Common myeloid progenitor, CD34-positive (primary cell): Measurements from ENCODE around the gene ZCCHC2.
A peak's percentile ranks its signal among the peaks of the same experiment; 100 is the strongest.

Source experiments
- CTCF ChIA-PET: fragments of 350-600 bp; sonication (Branson Sonifier 250); formaldehyde crosslinking; loops from one replicate; lab custom pipeline; 2021; ENCODE audit warnings: antibody characterized with exemption; lab: Charles Lee
- POLR2A ChIA-PET: fragments of 350-600 bp; sonication (Branson Sonifier 250); formaldehyde crosslinking; loops from one replicate; lab custom pipeline; 2021; ENCODE audit warnings: antibody characterized with exemption; lab: Charles Lee
- DNase-seq, 3 donors: peaks; one replicate each; pipeline versions ENCODE4 v3.0.0 to v3.0.0-alpha.2; 2013
- H3K27ac ChIP-seq, 2 experiments: 1 replicate in 1 of 2; 2 replicates in 1 of 2; pipeline ENCODE4 v1.7.0; 2013; ENCODE audit warnings: inconsistent platforms in 2 of 2, low read length in 2 of 2, mild to moderate bottlenecking in 2 of 2, low read depth in 1 of 2, moderate library complexity in 1 of 2; ENCODE audit not compliant: severe bottlenecking in 2 of 2, insufficient read depth in 1 of 2, poor library complexity in 1 of 2
- H3K27me3 ChIP-seq, 5 experiments: replicated peaks in 2 of 5; 1 replicate in 3 of 5; 2 replicates in 2 of 5; pipeline versions ENCODE4 v1.6.1 to v1.7.0; 2013; ENCODE audit warnings: low read length in 4 of 5, mild to moderate bottlenecking in 2 of 5, moderate library complexity in 2 of 5, inconsistent platforms in 1 of 5; ENCODE audit not compliant: insufficient read depth in 5 of 5, control insufficient read depth in 4 of 5
- H3K36me3 ChIP-seq, 4 experiments: 1 replicate in 2 of 4; 2 replicates in 2 of 4; pipeline versions ENCODE4 v1.6.1 to v1.7.0; 2013; ENCODE audit warnings: low read length in 3 of 4, control low read depth in 1 of 4, mild to moderate bottlenecking in 1 of 4; ENCODE audit not compliant: control insufficient read depth in 4 of 4, insufficient read depth in 4 of 4
- H3K4me1 ChIP-seq, 4 experiments: 1 replicate in 3 of 4; 2 replicates in 1 of 4; pipeline versions ENCODE4 v1.6.1 to v1.7.1; 2013; ENCODE audit warnings: low read length in 3 of 4, mild to moderate bottlenecking in 3 of 4, control low read depth in 1 of 4, inconsistent platforms in 1 of 4, moderate library complexity in 1 of 4; ENCODE audit not compliant: control insufficient read depth in 4 of 4, insufficient read depth in 4 of 4; ENCODE audit errors: control extremely low read depth in 1 of 4
- H3K4me3 ChIP-seq, 7 experiments: 1 replicate in 4 of 7; 2 replicates in 3 of 7; pipeline versions ENCODE4 v1.5.1 to v1.7.0; 2013; ENCODE audit warnings: mild to moderate bottlenecking in 7 of 7, low read length in 6 of 7, moderate library complexity in 6 of 7, inconsistent platforms in 2 of 7, low read depth in 2 of 7, control low read depth in 1 of 7; ENCODE audit not compliant: insufficient read depth in 4 of 7, control insufficient read depth in 1 of 7; ENCODE audit errors: extremely low read depth in 1 of 7
- H3K9me3 ChIP-seq, 5 experiments: 1 replicate in 4 of 5; 2 replicates in 1 of 5; pipeline versions ENCODE4 v1.6.1 to v1.7.1; 2013; ENCODE audit warnings: low read length in 4 of 5, mild to moderate bottlenecking in 2 of 5, inconsistent platforms in 1 of 5, low read depth in 1 of 5, moderate library complexity in 1 of 5; ENCODE audit not compliant: control insufficient read depth in 4 of 5, insufficient read depth in 2 of 5; ENCODE audit errors: control extremely low read depth in 1 of 5
- WGBS: methylation state at CpG from one replicate; pipeline ENCODE4 v1.1.5; 2013; ENCODE audit not compliant: insufficient coverage; 5-methylcytosine and 5-hydroxymethylcytosine counted together

ZCCHC2 gene

DNA sequence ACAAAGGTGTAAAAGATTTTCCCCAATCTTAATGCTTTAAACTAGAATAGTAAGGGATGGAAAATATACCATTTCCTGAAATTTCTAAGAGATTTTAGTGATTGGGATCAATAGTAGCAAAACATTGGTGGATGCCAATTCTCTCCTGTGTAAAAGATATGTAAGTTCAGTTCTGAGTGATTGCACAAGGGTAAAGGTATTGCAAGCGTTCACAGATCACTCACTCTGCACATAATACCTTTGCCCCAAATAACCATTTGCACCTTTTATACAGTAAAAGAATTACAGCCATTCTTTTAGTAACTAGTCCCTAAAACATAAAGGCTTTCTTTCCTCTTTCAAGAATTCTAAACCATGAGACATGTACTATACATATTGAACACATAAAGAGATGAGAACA is 13.0 kb upstream of the ZCCHC2 start:
- WGBS, result no CpG with 5 or more reads among the region's 1 CpG
- H3K4me1 ChIP-seq, result peaks cover 3 to 10% (median 7%) of the 10 kb centered on the region in 4 experiments
- CTCF ChIA-PET, result no interaction called here

DNA sequence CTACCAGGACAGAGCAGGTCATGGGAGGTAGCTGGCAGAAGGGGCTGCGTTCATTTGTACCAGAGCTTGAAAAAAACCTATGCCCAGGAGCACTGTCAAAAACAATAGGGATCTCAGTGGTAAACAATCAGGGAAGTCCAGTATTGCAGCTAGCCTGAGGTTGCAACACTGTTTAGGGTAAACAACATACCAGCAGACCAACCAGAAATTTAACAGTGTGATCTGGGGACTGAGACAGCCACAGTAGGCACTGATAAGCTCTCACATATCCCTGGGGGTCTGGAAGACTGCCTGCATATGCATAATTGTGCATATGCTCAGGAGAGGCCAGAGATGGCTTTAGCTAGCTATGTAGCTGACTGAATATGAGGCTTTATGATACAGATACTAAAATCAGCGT is 12.0 kb upstream of the ZCCHC2 start:
- Histone ChIP-seq H3K9me3 (peaks cover 2 to 31% (median 9%) of the 10 kb centered on the region in 5 experiments), H3K36me3 (peaks cover 0 to 3% (median 0%) of the 10 kb centered on the region in 4 experiments), H3K27ac (no peak overlapping the region), H3K27me3 (no peaks in the 10 kb centered on the region), H3K4me1 (peaks cover 2 to 9% (median 5%) of the 10 kb centered on the region in 4 experiments), H3K4me3 (no peak overlapping the region)
- 100% methylated on average over 2 of the region's 2 CpGs for WGBS
- CTCF ChIA-PET, result interaction anchor here (0.6 to 1.7 kb wide), 5 partner anchors 10 to 85 kb away, joined by 3 to 6 read pairs (median 3); no protein-coding TSS in a partner anchor
- no peak for DNase-seq
- POLR2A ChIA-PET, result no interaction called here

More for the DNA sequence above, 13.0 kb upstream of the ZCCHC2 start:
- Histone ChIP-seq H3K27ac (no peak overlapping the region), H3K36me3 (peaks cover 0 to 3% (median 0%) of the 10 kb centered on the region in 4 experiments), H3K9me3 (peaks cover 2 to 29% (median 9%) of the 10 kb centered on the region in 5 experiments), H3K27me3 (no peaks in the 10 kb centered on the region), H3K4me3 (no peak overlapping the region)
- POLR2A ChIA-PET, result no interaction called here
- DNase-seq, result no peak

DNA sequence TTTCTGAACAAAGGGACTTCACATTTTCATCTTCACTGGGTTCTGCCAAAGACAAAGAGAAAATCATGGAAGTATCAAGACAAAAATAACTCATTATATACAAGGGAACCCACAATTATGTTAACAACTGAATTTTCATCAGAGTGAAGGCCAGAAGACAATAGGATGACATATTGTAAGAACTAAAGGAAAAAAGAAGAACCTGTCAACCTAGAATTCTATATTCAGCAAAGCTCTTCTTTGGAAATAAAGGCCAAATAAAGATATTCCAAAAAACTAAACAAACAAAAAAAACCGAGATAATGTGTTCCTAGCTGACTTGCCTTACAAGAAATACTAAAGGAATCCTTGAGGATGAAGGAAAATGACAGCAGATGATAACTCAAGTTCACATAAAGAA is 10.3 kb upstream of the ZCCHC2 start:
- no CpG with 5 or more reads among the region's 1 CpG for WGBS

DNA sequence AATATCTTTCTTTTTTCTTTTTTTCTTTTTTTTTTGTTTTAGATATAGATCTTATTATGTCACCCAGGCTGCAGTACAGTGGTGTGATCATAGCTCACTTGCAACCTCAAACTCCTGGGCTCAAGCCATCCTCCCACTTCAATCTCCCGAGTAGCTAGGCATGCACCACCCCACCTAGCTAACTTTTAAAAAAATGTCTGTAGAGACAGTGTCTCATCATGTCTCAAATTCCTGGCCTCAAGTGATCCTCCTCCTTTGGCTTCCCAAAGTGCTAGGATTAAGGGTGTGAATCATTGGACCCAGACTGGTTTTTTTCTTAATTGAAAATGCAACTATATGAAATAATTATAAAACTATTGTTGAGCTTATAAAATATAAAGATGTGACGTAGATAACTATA is 9.8 kb upstream of the ZCCHC2 start:
- Histone ChIP-seq H3K4me1 (no peaks in the 10 kb centered on the region), H3K27me3 (no peaks in the 10 kb centered on the region), H3K36me3 (peaks cover 0 to 3% (median 0%) of the 10 kb centered on the region in 4 experiments), H3K27ac (no peak overlapping the region), H3K4me3 (peak overlapping the region in 1 of 7 experiments; percentile 16), H3K9me3 (peaks cover 2 to 32% (median 9%) of the 10 kb centered on the region in 5 experiments)
- WGBS, result 100% methylated on average over 1 of the region's 2 CpGs
- no peak for DNase-seq
- POLR2A ChIA-PET, result no interaction called here
- CTCF ChIA-PET, result no interaction called here

More for the DNA sequence above, 10.3 kb upstream of the ZCCHC2 start:
- no peaks in the 10 kb centered on the region for H3K4me1 ChIP-seq
- H3K4me3 ChIP-seq, result no peak overlapping the region
- DNase-seq, result no peak
- ChIA-PET POLR2A (no interaction called here), CTCF (no interaction called here)
- no peak overlapping the region for H3K27ac ChIP-seq
- no peaks in the 10 kb centered on the region for H3K27me3 ChIP-seq
- H3K36me3 ChIP-seq, result peaks cover 0 to 3% (median 0%) of the 10 kb centered on the region in 4 experiments
- peaks cover 2 to 32% (median 9%) of the 10 kb centered on the region in 5 experiments for H3K9me3 ChIP-seq

DNA sequence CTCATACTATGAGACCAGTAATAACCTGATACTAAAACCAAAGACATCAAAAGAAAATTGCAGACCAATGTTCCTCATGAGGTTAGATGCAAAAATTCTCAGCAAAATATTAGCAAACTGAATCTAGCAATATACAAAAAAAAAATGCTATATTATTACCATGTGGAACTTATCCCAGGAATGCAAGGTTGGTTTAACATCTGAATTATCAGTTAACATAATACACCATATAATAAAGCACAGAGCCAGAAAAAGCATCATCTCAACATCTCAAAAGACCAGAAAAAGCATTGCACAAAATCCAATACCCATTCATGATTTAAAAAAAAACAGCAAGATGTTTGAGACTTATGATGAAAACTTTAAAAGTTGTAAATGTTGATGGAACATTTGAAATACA is 8.3 kb upstream of the ZCCHC2 start:
- H3K36me3 ChIP-seq, result peaks cover 0 to 3% (median 0%) of the 10 kb centered on the region in 4 experiments
- no peak overlapping the region for H3K4me3 ChIP-seq
- no peak for DNase-seq
- POLR2A ChIA-PET, result no interaction called here
- no peaks in the 10 kb centered on the region for H3K4me1 ChIP-seq
- CTCF ChIA-PET, result no interaction called here
- H3K27ac ChIP-seq, result no peak overlapping the region
- peaks cover 2 to 32% (median 9%) of the 10 kb centered on the region in 5 experiments for H3K9me3 ChIP-seq
- H3K27me3 ChIP-seq, result no peaks in the 10 kb centered on the region

DNA sequence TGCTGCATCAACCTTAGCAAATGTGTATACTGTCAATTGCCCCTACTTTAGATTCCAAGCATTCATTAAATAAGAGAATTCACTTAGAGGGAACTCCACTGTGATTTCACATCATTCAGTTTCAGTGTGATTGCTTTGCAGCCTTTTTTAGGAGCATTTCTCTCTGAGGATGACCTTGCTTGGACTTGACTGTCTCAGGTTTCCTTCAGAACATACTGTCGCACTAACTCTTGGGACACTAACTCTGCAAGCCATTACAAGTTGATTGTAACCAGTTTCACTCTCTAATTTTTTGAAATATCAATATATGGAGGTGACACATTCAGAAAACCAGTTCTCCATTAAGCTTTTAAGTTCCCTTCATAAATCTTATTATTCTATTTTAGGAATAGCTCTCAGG is 6.6 kb upstream of the ZCCHC2 start:
- Histone ChIP-seq H3K36me3 (peaks cover 0 to 3% (median 0%) of the 10 kb centered on the region in 4 experiments), H3K9me3 (peaks cover 0 to 29% (median 9%) of the 10 kb centered on the region in 5 experiments), H3K4me3 (peak overlapping the region in 1 of 7 experiments; percentile 41), H3K27ac (no peak overlapping the region), H3K4me1 (peaks cover 0 to 3% (median 2%) of the 10 kb centered on the region in 4 experiments), H3K27me3 (no peaks in the 10 kb centered on the region)
- DNase-seq, result no peak
- no CpG with 5 or more reads among the region's 1 CpG for WGBS
- ChIA-PET CTCF (interaction anchor here (0.9 kb wide), 1 partner anchor 65 kb away, joined by 3 read pairs; no protein-coding TSS in a partner anchor), POLR2A (no interaction called here)

DNA sequence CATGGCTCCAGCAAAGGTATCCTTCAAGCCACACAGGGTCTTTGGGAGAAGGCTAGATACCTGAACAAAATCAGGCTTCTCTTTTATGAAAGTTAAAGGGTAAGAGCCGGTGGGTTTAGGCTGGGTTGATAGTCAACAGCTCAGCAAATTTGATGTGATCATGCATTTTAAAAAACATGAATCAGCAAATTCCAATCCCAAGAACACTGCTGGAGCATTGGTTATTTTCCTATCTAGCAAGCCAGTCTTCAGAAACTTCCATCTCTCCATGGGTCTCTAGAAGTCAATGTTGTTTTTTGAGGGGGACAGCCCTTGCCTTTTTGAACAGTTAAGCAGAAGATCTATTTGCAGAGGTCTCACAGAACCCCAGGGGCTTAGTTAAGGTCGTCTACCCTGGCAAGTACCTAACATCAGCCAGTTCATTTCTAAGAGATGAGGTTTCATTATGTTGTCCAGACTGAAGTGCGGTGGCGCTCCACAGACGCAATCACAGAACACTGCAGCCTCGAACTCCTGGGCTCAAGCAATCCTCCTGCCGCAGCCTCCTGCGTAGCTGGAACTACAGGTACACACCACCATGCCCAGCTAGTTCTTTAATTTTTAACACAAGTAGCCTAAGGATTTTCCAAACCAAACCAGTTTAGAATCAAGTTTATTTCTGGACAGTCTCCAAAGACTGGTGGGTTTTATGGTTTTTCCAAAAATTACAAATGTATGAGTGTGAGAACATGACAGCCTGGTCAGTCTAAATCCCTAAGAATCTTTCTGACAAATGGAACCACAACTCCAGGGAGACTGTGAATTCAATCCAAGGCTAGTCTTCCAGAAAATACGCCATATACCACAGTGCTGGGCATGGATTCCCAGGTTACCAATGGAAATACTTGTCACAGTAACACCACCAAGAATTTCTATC is 4.1 kb upstream of the ZCCHC2 start:
- no peak for DNase-seq
- Histone ChIP-seq H3K9me3 (peaks cover 0 to 9% (median 0%) of the 10 kb centered on the region in 5 experiments), H3K4me1 (peaks cover 0 to 16% (median 9%) of the 10 kb centered on the region in 4 experiments), H3K36me3 (no peaks in the 10 kb centered on the region), H3K27ac (no peak overlapping the region), H3K27me3 (no peaks in the 10 kb centered on the region), H3K4me3 (no peak overlapping the region)
- WGBS, result 92% methylated on average over 8 of the region's 9 CpGs
- ChIA-PET POLR2A (no interaction called here), CTCF (no interaction called here)
